ENCODE results near the gene HM13.

DNA sequence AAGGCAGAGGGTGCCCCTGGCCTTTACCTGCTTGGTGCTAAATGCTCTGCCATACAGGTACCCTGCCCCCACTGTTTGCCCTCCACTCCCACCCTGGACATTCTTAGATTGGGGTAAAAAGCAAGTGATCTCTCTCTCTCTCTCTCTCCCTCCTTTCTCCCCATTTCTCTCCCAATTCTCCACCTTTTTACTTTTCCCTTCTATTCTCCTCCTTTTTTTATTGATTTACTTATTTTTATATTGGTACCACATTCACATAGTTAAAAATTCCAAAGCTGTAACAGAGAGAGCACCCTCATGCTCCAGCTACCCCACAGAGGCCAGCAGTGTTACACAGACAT, 53.1 kb downstream of the HM13 start:
- no peak for TF ChIP-seq EZH2 (IDR thresholded peaks at IDR 0.05; ENCODE audit: borderline replicate concordance, low read length)
- TF ChIP-seq, protein P1, sequence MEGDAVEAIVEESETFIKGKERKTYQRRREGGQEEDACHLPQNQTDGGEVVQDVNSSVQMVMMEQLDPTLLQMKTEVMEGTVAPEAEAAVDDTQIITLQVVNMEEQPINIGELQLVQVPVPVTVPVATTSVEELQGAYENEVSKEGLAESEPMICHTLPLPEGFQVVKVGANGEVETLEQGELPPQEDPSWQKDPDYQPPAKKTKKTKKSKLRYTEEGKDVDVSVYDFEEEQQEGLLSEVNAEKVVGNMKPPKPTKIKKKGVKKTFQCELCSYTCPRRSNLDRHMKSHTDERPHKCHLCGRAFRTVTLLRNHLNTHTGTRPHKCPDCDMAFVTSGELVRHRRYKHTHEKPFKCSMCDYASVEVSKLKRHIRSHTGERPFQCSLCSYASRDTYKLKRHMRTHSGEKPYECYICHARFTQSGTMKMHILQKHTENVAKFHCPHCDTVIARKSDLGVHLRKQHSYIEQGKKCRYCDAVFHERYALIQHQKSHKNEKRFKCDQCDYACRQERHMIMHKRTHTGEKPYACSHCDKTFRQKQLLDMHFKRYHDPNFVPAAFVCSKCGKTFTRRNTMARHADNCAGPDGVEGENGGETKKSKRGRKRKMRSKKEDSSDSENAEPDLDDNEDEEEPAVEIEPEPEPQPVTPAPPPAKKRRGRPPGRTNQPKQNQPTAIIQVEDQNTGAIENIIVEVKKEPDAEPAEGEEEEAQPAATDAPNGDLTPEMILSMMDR (conservative IDR thresholded peaks at IDR 0.05 in 1 of 2, IDR thresholded peaks at IDR 0.05 in 1 of 2; ENCODE audit: extremely low read depth in 1 of 2, insufficient read depth in 1 of 2, low read depth in 1 of 2, low read length in 2 of 2), result no peak
